22Rv1 (cell line): ENCODE results near the gene NRIP1.

ENCODE experiments used
- ZFX ChIP-seq: fragments of 450-650 bp; IDR thresholded peaks from 2 replicates; pipeline ENCODE4 v1.6.1; 2017; ENCODE audit warnings: antibody characterized with exemption, borderline replicate concordance
- TF ChIP-seq, protein P1 (sequence below): fragments of 450-650 bp; IDR thresholded peaks from 2 replicates; pipeline ENCODE4 v1.5.1; 2017; ENCODE audit warnings: mild to moderate bottlenecking

DNA sequence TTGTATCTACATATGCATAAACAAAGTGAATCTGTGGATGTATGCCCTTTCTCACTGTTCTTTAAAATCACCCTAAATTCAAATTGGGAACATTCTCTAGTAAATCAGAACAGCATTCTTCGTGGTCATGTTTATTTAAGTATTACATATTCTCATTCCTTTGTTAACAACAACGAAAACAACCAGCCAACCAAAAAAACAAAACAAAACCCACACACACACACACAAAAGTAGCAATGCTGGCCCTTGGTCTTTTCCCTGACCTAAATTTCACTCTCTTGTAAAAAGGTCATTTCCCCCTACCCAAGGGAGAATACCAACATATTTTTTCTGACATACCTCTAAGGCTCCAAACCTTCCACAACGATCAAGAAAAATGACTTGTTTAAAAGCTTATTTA lies 102.6 kb downstream of the NRIP1 start:
- TF ChIP-seq, protein P1, sequence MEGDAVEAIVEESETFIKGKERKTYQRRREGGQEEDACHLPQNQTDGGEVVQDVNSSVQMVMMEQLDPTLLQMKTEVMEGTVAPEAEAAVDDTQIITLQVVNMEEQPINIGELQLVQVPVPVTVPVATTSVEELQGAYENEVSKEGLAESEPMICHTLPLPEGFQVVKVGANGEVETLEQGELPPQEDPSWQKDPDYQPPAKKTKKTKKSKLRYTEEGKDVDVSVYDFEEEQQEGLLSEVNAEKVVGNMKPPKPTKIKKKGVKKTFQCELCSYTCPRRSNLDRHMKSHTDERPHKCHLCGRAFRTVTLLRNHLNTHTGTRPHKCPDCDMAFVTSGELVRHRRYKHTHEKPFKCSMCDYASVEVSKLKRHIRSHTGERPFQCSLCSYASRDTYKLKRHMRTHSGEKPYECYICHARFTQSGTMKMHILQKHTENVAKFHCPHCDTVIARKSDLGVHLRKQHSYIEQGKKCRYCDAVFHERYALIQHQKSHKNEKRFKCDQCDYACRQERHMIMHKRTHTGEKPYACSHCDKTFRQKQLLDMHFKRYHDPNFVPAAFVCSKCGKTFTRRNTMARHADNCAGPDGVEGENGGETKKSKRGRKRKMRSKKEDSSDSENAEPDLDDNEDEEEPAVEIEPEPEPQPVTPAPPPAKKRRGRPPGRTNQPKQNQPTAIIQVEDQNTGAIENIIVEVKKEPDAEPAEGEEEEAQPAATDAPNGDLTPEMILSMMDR: no peak
- TF ChIP-seq ZFX: no peak
